ENCODE data around the gene ARHGAP22. TPM values are rescaled to one million over a fixed set of nuclear protein-coding genes. Genes with fewer than 3 reads are reported as not detected.

The ARHGAP22 gene
- total RNA-seq, 1 experiment from 2014 or later, result 13.5 TPM

DNA sequence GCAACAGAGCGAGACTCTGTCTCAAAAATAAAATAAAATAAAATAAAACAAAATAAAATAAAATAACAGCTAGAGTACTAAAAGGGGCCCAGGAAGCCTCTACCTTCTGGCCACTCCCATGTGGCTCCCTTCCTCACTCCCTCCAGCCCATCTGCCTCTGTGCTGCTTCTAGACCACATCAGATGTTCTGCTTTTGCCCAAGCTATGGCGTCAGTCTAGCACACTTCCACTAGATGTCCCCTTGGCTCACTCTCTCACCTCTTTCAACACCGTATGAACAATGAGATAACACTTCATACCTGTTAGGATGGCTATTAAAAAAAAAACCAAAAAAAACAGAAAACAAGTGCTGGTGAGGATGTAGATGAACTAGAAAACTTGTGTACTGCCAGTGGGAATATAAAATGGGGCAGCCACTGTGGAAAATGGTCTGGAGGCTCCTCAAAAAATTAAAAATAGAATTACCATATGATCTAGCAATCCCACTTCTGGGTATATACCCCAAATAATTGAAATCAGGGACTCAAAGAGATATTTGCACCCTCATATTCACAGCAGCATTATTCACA is 132.3 kb downstream of the ARHGAP22 start:
- Mint-ChIP-seq H3K4me1 (ENCODE audit: low read depth, unreplicated experiment) (peaks cover 14% of the 10 kb centered on the region), H3K9me3 (ENCODE audit: unreplicated experiment) (no peaks in the 10 kb centered on the region), H3K36me3 (ENCODE audit: insufficient read depth, unreplicated experiment) (no peaks in the 10 kb centered on the region), H3K4me3 (ENCODE audit: unreplicated experiment) (no peak overlapping the region), H3K27me3 (ENCODE audit: insufficient read depth, unreplicated experiment) (no peaks in the 10 kb centered on the region), H3K27ac (ENCODE audit: unreplicated experiment) (no peak overlapping the region)
- no peaks in the 10 kb centered on the region for H3K9me3 ChIP-seq
- H3K4me1 ChIP-seq, result peaks cover 35% of the 10 kb centered on the region
- H3K27me3 ChIP-seq (replicated peaks; ENCODE audit: control insufficient read depth, insufficient read depth, low read length), result no peaks in the 10 kb centered on the region
- no TSS peak for BruUV-seq (replicated peaks)
- H3K36me3 ChIP-seq (ENCODE audit: control insufficient read depth, insufficient read depth, low read length), result no peaks in the 10 kb centered on the region
- intact Hi-C loops (cut with micrococcal nuclease; ENCODE audit: unreplicated experiment), result no loop called here
- TF ChIP-seq CTCF (IDR thresholded peaks at IDR 0.05; ENCODE audit: insufficient read depth in 1 of 2, low read depth in 1 of 2, low read length in 1 of 2, severe bottlenecking in 1 of 2, unreplicated experiment in 1 of 2), result no peak
- H3K4me3 ChIP-seq (ENCODE audit: low read depth, low read length), result no peak overlapping the region
- CTCF ChIA-PET, result no interaction called here
- POLR2A ChIA-PET, result no interaction called here
- no peak for DNase-seq

DNA sequence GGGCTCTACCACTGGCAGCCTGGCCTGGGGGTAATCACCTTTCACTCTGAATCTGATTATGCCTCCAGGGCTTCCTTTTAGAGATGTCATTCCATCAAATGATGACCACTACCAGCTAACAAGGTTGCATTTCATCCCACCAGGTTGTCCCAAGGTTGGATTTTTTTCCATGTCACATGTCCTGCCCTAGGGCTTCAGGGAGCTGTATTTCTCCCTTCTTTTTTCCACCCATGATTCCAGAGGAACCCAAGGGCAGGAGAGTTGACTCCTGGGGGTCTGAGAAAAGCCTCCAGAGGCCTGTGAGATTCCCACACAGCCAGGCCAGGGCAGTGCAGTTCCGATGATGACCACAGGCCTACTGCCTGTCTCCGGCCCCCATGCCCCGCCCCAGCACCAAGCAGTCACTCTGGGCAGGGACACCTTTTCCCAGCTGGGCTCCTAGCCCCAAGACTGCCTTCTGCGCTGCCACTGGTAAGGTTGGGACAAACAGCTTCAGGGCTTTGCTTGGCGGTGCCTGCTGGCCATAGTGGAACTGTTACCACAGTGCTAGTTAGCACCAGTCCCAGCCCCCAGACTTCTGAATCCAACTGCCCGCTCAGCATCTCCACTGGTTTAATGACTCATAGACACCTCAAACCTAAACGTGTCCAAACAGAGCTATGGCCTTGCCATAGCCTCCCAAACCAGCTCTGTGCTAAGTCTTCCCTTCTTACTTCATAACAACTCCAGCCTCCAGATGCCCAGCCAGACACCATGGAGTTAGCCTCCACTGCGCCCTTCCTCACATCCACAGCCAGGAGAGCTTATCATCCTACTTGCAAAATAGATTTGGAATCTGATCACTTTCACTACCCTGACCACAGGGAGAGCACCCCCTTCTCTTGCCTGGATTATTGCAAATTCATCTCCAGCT is 133.7 kb downstream of the ARHGAP22 start:
- no peak overlapping the region for H3K27ac Mint-ChIP-seq (ENCODE audit: unreplicated experiment)
- Histone ChIP-seq H3K36me3 (ENCODE audit: control insufficient read depth, insufficient read depth, low read length) (no peaks in the 10 kb centered on the region), H3K4me3 (ENCODE audit: low read depth, low read length) (no peak overlapping the region), H3K27me3 (replicated peaks; ENCODE audit: control insufficient read depth, insufficient read depth, low read length) (no peaks in the 10 kb centered on the region), H3K9me3 (no peaks in the 10 kb centered on the region), H3K4me1 (peaks cover 38% of the 10 kb centered on the region)
- H3K4me1 Mint-ChIP-seq (ENCODE audit: low read depth, unreplicated experiment), result peaks cover 21% of the 10 kb centered on the region
- DNase-seq, result peak in 1 of 2 experiments; percentile 36
- H3K36me3 Mint-ChIP-seq (ENCODE audit: insufficient read depth, unreplicated experiment), result no peaks in the 10 kb centered on the region
- H3K4me3 Mint-ChIP-seq (ENCODE audit: unreplicated experiment), result no peak overlapping the region
- BruUV-seq (replicated peaks), result no TSS peak
- no peaks in the 10 kb centered on the region for H3K9me3 Mint-ChIP-seq (ENCODE audit: unreplicated experiment)
- TF ChIP-seq CTCF (IDR thresholded peaks at IDR 0.05; ENCODE audit: insufficient read depth in 1 of 2, low read depth in 1 of 2, low read length in 1 of 2, severe bottlenecking in 1 of 2, unreplicated experiment in 1 of 2), result no peak
- H3K27me3 Mint-ChIP-seq (ENCODE audit: insufficient read depth, unreplicated experiment), result no peaks in the 10 kb centered on the region
- ChIA-PET POLR2A (interaction anchor here (0.6 kb wide), 1 partner anchor 1350 kb away, joined by 7 read pairs; no protein-coding TSS in a partner anchor), CTCF (no interaction called here)
- intact Hi-C loops (cut with micrococcal nuclease; ENCODE audit: unreplicated experiment), result loop anchor here (2.0 kb wide), 1 partner anchor 14 kb away; no protein-coding TSS in a partner anchor

DNA sequence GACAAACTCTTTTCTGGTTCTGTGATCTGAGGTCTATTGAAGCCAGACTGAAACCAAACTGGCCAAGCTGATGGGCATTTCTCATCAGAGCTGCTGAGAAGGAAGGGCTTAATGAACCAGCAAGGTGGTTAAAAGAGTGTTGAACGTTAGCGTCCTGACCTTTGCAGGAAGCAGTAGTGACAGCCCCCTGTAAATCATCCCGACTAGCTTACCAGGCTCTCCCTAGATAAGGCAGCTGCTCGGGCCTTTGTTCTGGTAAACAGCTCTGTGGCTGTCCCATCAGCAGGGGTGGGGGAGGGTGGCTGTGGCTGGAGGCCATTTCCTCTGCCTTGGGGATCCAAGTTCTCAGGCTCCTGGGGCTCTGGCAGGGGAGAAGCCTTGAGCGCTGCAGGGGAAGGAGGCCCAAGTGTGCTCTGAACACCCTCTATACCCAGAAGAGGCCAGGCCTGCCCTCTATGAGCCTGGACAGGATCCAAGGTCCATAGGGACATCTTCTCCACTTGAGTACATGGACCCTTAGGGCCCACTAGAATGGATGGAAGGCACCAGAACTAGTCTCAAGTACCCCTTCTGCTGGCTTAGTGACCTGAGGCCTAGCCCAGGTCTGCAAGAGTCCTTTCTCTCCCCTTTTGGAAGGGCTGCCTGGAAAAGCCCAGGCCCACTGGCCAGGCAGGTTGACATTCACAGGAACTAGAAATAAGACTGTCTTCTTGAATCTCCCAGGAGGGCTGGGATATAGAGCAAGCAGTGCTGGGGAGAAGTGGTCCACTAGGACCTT is 134.6 kb downstream of the ARHGAP22 start:
- H3K36me3 ChIP-seq (ENCODE audit: control insufficient read depth, insufficient read depth, low read length), result no peaks in the 10 kb centered on the region
- intact Hi-C loops (cut with micrococcal nuclease; ENCODE audit: unreplicated experiment), result loop anchor here (2.0 kb wide), 1 partner anchor 14 kb away; no protein-coding TSS in a partner anchor
- CTCF ChIA-PET, result interaction anchor here (0.6 to 2.0 kb wide), 4 partner anchors 25 to 186 kb away, joined by 3 to 6 read pairs (median 6); no protein-coding TSS in a partner anchor
- H3K9me3 ChIP-seq, result no peaks in the 10 kb centered on the region
- Mint-ChIP-seq H3K4me1 (ENCODE audit: low read depth, unreplicated experiment) (peaks cover 21% of the 10 kb centered on the region), H3K36me3 (ENCODE audit: insufficient read depth, unreplicated experiment) (peaks cover 4% of the 10 kb centered on the region), H3K4me3 (ENCODE audit: unreplicated experiment) (no peak overlapping the region), H3K27me3 (ENCODE audit: insufficient read depth, unreplicated experiment) (no peaks in the 10 kb centered on the region), H3K9me3 (ENCODE audit: unreplicated experiment) (no peaks in the 10 kb centered on the region), H3K27ac (ENCODE audit: unreplicated experiment) (no peak overlapping the region)
- TF ChIP-seq CTCF (IDR thresholded peaks at IDR 0.05; ENCODE audit: insufficient read depth in 1 of 2, low read depth in 1 of 2, low read length in 1 of 2, severe bottlenecking in 1 of 2, unreplicated experiment in 1 of 2), result no peak
- BruUV-seq (replicated peaks), result no TSS peak
- H3K4me3 ChIP-seq (ENCODE audit: low read depth, low read length), result no peak overlapping the region
- DNase-seq, result peak in 1 of 2 experiments; percentile 71
- POLR2A ChIA-PET, result no interaction called here
- peaks cover 38% of the 10 kb centered on the region for H3K4me1 ChIP-seq
- H3K27me3 ChIP-seq (replicated peaks; ENCODE audit: control insufficient read depth, insufficient read depth, low read length), result no peaks in the 10 kb centered on the region

Data from Caco-2 (cell line).